GM23338 (cell line): Measurements from ENCODE around the gene WDR19. TPM values are rescaled to one million over a fixed set of nuclear protein-coding genes. Genes with fewer than 3 reads are reported as not detected.
A peak's percentile ranks its signal among the peaks of the same experiment; 100 is the strongest.

ENCODE experiments used
- ATAC-seq: fragments of 200-7000 bp; cut with Tn5 transposase; 3 replicates; pipeline ENCODE4 v1.9.1; 2020
- DNase-seq: peaks from one replicate; pipeline ENCODE4 v3.0.0-alpha.2; 2015; ENCODE audit warnings: low spot score
- H2AFZ ChIP-seq: fragments of 200-600 bp; sonication (generic); 2 replicates; pipeline ENCODE4 v1.8.0; 2016; ENCODE audit warnings: antibody characterized with exemption, mild to moderate bottlenecking, moderate library complexity
- H3F3A ChIP-seq: fragments of 200-600 bp; sonication (generic); replicated peaks from 2 replicates; pipeline ENCODE4 v1.8.0; 2017; ENCODE audit warnings: antibody characterized with exemption, mixed run types, low read depth
- H3K27ac ChIP-seq: fragments of 200-600 bp; sonication (generic); 2 replicates; pipeline ENCODE4 v1.6.1; 2016; ENCODE audit warnings: low read depth
- H3K27me3 ChIP-seq: fragments of 200-600 bp; sonication (generic); 2 replicates; pipeline ENCODE4 v1.8.0; 2016; ENCODE audit warnings: mild to moderate bottlenecking, mixed run types, moderate library complexity; ENCODE audit not compliant: insufficient read depth
- H3K36me3 ChIP-seq: fragments of 200-600 bp; sonication (generic); 2 replicates; pipeline ENCODE4 v1.8.0; 2016; ENCODE audit warnings: mild to moderate bottlenecking; ENCODE audit not compliant: insufficient read depth
- H3K4me1 ChIP-seq: fragments of 200-600 bp; sonication (generic); 2 replicates; pipeline ENCODE4 v1.8.0; 2016; ENCODE audit warnings: mild to moderate bottlenecking, moderate library complexity; ENCODE audit not compliant: insufficient read depth
- H3K4me2 ChIP-seq: fragments of 200-600 bp; sonication (generic); 2 replicates; pipeline ENCODE4 v1.7.1; 2017; ENCODE audit warnings: mixed run types
- H3K4me3 ChIP-seq: fragments of 200-600 bp; sonication (generic); 2 replicates; pipeline ENCODE4 v1.6.1; 2016; ENCODE audit warnings: mixed run types
- H3K79me2 ChIP-seq: fragments of 200-600 bp; sonication (generic); replicated peaks from 2 replicates; pipeline ENCODE4 v1.8.0; 2017; ENCODE audit warnings: mild to moderate bottlenecking; ENCODE audit not compliant: insufficient read depth
- H3K9me2 ChIP-seq: fragments of 200-600 bp; sonication (generic); 2 replicates; pipeline ENCODE4 v1.8.0; 2017; ENCODE audit not compliant: insufficient read depth
- H4K20me1 ChIP-seq: fragments of 200-600 bp; sonication (generic); replicated peaks from 2 replicates; pipeline ENCODE4 v1.8.0; 2017; ENCODE audit warnings: mild to moderate bottlenecking; ENCODE audit not compliant: insufficient read depth
- H3K27ac Mint-ChIP-seq: 2 replicates; pipeline ENCODE4 v1.8.0; 2020; ENCODE audit warnings: inconsistent platforms, mild to moderate bottlenecking, moderate library complexity, mixed read lengths
- H3K27me3 Mint-ChIP-seq: 3 replicates; pipeline ENCODE4 v1.8.0; 2022; ENCODE audit warnings: low read depth, mild to moderate bottlenecking, moderate library complexity, mixed read lengths, inconsistent platforms; ENCODE audit not compliant: insufficient read depth, poor library complexity
- H3K36me3 Mint-ChIP-seq: 3 replicates; pipeline ENCODE4 v1.8.0; 2021; ENCODE audit warnings: low read depth, mild to moderate bottlenecking, inconsistent platforms, moderate library complexity, mixed read lengths
- H3K4me1 Mint-ChIP-seq: 3 replicates; pipeline ENCODE4 v1.8.0; 2020; ENCODE audit warnings: mild to moderate bottlenecking, inconsistent platforms, mixed read lengths
- H3K4me3 Mint-ChIP-seq: 3 replicates; pipeline ENCODE4 v1.8.0; 2021; ENCODE audit warnings: moderate library complexity, mild to moderate bottlenecking, inconsistent platforms, mixed read lengths
- H3K9me3 Mint-ChIP-seq: 3 replicates; pipeline ENCODE4 v1.8.0; 2020; ENCODE audit warnings: moderate library complexity, mild to moderate bottlenecking, inconsistent platforms, mixed read lengths
- CREB1 ChIP-seq: fragments of 250-450 bp; sonication (Bioruptor Pico); IDR thresholded peaks from 2 replicates; pipeline ENCODE4 v1.5.0; 2020; ENCODE audit warnings: low read depth, mild to moderate bottlenecking, moderate library complexity
- CTCF ChIP-seq, 2 experiments: fragments of 200-600 bp in 1 of 2; sonication (generic) in 1 of 2; conservative IDR thresholded peaks; 2 replicates each; pipeline versions ENCODE4 v1.5.1 to v1.6.1; 2016 to 2017; ENCODE audit warnings: antibody characterized with exemption in 2 of 2, low read depth in 2 of 2, mild to moderate bottlenecking in 2 of 2, moderate library complexity in 1 of 2
- ETS1 ChIP-seq: IDR thresholded peaks from 2 replicates; pipeline ENCODE4 v1.6.1; 2016; ENCODE audit warnings: antibody characterized with exemption
- EZH2 ChIP-seq: fragments of 200-600 bp; sonication (generic); IDR thresholded peaks from one replicate; pipeline ENCODE4 v1.8.0; 2017; ENCODE audit warnings: antibody characterized with exemption, mild to moderate bottlenecking, low read depth; ENCODE audit not compliant: unreplicated experiment
- EZH2phosphoT487 ChIP-seq: fragments of 200-600 bp; sonication (generic); IDR thresholded peaks from one replicate; pipeline ENCODE4 v1.8.1; 2018; ENCODE audit warnings: antibody characterized with exemption; ENCODE audit not compliant: unreplicated experiment
- JUNB ChIP-seq: IDR thresholded peaks from one replicate; pipeline ENCODE4 v1.6.1; 2016; ENCODE audit warnings: antibody characterized with exemption; ENCODE audit not compliant: unreplicated experiment
- NANOG ChIP-seq: IDR thresholded peaks from 2 replicates; pipeline ENCODE4 v1.6.1; 2016; ENCODE audit warnings: antibody characterized with exemption, borderline replicate concordance
- POLR2AphosphoS5 ChIP-seq: IDR thresholded peaks from 2 replicates; pipeline ENCODE4 v1.6.1; 2016; ENCODE audit warnings: antibody characterized with exemption, low read depth
- REST ChIP-seq: IDR thresholded peaks from one replicate; pipeline ENCODE4 v1.6.1; 2018; ENCODE audit warnings: antibody characterized with exemption; ENCODE audit not compliant: unreplicated experiment
- STAT1 ChIP-seq: IDR thresholded peaks from one replicate; pipeline ENCODE4 v1.6.1; 2016; ENCODE audit warnings: antibody characterized with exemption; ENCODE audit not compliant: unreplicated experiment
- ZNF114 ChIP-seq: fragments of 250-450 bp; sonication (Bioruptor Pico); IDR thresholded peaks from 2 replicates; pipeline ENCODE4 v1.5.0; 2020; ENCODE audit warnings: mild to moderate bottlenecking, moderate library complexity
- ZNF331 ChIP-seq: fragments of 250-450 bp; sonication (Bioruptor Pico); IDR thresholded peaks from 2 replicates; pipeline ENCODE4 v1.5.0; 2020; ENCODE audit warnings: low read depth, mild to moderate bottlenecking, moderate library complexity
- ZNF462 ChIP-seq: fragments of 250-450 bp; sonication (Bioruptor Pico); IDR thresholded peaks from 2 replicates; pipeline ENCODE4 v1.5.0; 2020; ENCODE audit warnings: mild to moderate bottlenecking, moderate library complexity
- polyA plus RNA-seq: library from polyadenylated mRNA; unstranded; fragments of >200 nt; fragmentation: Nextera tagmentation; extraction: Ambion mirVana; gene quantifications from 2 replicates; pipeline ENCODE4 v1.2.1, GENCODE V29; 2016
- total RNA-seq: library from RNA; depleted of rRNA; stranded (reverse); fragments of >200 nt; shearing (Covaris generic); gene quantifications from 2 replicates; pipeline ENCODE4 v1.2.3, GENCODE V29; 2014

WDR19 gene
- total and polyA plus RNA-seq, 2 experiments from 2014 or later, result 17.2 to 23.7 TPM

- Mint-ChIP-seq H3K4me1 (no peaks in the 10 kb centered on the region), H3K9me3 (no peaks in the 10 kb centered on the region)
These were observed 123.8 kb downstream of the WDR19 start for GRCh38 chr4:39305912-39306677.

More at GRCh38 chr4:39305912-39306677, 123.8 kb downstream of the WDR19 start:
- no peak for TF ChIP-seq JUNB
- no peak for TF ChIP-seq CREB1 (CRISPR knock-in tag)
- no peak for TF ChIP-seq EZH2phosphoT487
- TF ChIP-seq POLR2AphosphoS5, result no peak
- TF ChIP-seq CTCF (conservative IDR thresholded peaks at IDR 0.05; ENCODE audit: low read depth in 2 of 2), result no peak
- TF ChIP-seq EZH2, result no peak
- no peak for TF ChIP-seq ZNF462 (CRISPR knock-in tag)
- TF ChIP-seq STAT1, result no peak
- TF ChIP-seq NANOG, result no peak
- no peak for TF ChIP-seq ETS1
- no peak for TF ChIP-seq ZNF331
- no peak for TF ChIP-seq REST
- no peak for TF ChIP-seq ZNF114
- no peak for DNase-seq
- no peak overlapping the region for H3K4me3 ChIP-seq
- peak overlapping the region; percentile 60; the same call in 1 of the 2 replicates for H3K27ac ChIP-seq
- H3K4me2 ChIP-seq, result no peak overlapping the region
- H4K20me1 ChIP-seq, result peaks cover 9% of the 10 kb centered on the region; the same call in 1 of the 2 replicates
- H3K27me3 Mint-ChIP-seq, result no peaks in the 10 kb centered on the region
- no peaks in the 10 kb centered on the region; the same call in 1 of the 2 replicates for H3K79me2 ChIP-seq
- peaks cover 34% of the 10 kb centered on the region for H3K36me3 ChIP-seq
- no peaks in the 10 kb centered on the region for H3K9me2 ChIP-seq
- no peaks in the 10 kb centered on the region for H3K4me1 ChIP-seq
- 0 out of 2 replicates have a peak, but pooled peaks cover 2% of the 10 kb centered on the region for H3F3A ChIP-seq
- H3K4me3 Mint-ChIP-seq, result no peak overlapping the region
- peak; percentile 43; the same call in 2 of the 3 replicates for ATAC-seq
- no peaks in the 10 kb centered on the region for H3K27me3 ChIP-seq
- peaks cover 60% of the 10 kb centered on the region for H3K36me3 Mint-ChIP-seq
- H3K27ac Mint-ChIP-seq, result no peak overlapping the region
- no peak overlapping the region for H2AFZ ChIP-seq
